Measurements from ENCODE around the gene EPS8L2. TPM values are rescaled to one million over a fixed set of nuclear protein-coding genes. Genes with fewer than 3 reads are reported as not detected.

The EPS8L2 gene
- total and polyA plus RNA-seq, 4 donors: 24.4 to 138 (median 62.7) TPM

DNA sequence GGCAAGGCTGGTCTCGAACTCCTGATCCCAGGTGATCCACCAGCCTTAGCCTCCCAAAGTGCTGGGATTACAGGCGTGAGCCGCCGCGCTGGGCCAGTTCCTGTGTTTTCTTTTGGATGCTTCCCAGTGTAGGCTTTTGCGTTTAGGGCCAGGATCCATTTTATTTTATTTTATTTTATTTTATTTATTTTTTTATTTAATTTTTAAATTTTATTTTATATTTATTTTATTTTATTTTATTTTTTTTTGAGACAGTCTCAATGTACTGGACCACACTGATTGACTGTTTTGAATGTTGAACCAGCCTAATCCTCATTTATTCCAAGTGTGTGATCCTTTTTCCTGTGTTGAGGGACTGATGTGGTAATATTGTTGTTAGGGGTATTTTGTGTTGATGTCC lies 8.4 kb downstream of the EPS8L2 start:
- Histone ChIP-seq H3K27ac (ENCODE audit: low read depth in 1 of 2, low read length in 2 of 2) (no peak overlapping the region), H3K4me3 (ENCODE audit: low read depth in 1 of 3, low read length in 3 of 3) (no peak overlapping the region), H3K36me3 (ENCODE audit: control insufficient read depth in 4 of 4, insufficient read depth in 3 of 4, low read depth in 1 of 4, low read length in 3 of 4) (peaks cover 0 to 4% (median 2%) of the 10 kb centered on the region in 4 donors), H3K9ac (ENCODE audit: low read depth in 1 of 2, low read length in 2 of 2) (no peak overlapping the region), H3K9me3 (ENCODE audit: control insufficient read depth in 4 of 4, low read length in 3 of 4) (no peaks in the 10 kb centered on the region), H3K4me1 (ENCODE audit: control insufficient read depth in 4 of 4, insufficient read depth in 4 of 4, low read length in 3 of 4) (peaks cover 12 to 32% (median 29%) of the 10 kb centered on the region in 4 donors), H3K27me3 (ENCODE audit: control insufficient read depth in 4 of 4, insufficient read depth in 4 of 4, low read length in 3 of 4) (no peaks in the 10 kb centered on the region)
- no peak for TF ChIP-seq HNF4G (IDR thresholded peaks at IDR 0.05)
- no peak for TF ChIP-seq RXRA (IDR thresholded peaks at IDR 0.05)
- TF ChIP-seq, protein P1, sequence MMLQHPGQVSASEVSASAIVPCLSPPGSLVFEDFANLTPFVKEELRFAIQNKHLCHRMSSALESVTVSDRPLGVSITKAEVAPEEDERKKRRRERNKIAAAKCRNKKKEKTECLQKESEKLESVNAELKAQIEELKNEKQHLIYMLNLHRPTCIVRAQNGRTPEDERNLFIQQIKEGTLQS (IDR thresholded peaks at IDR 0.05): no peak
- no peak for TF ChIP-seq FOXA1 (IDR thresholded peaks at IDR 0.05)
- no peak for TF ChIP-seq FOXA2 (IDR thresholded peaks at IDR 0.05)
- TF ChIP-seq MAX (IDR thresholded peaks at IDR 0.05): no peak
- TF ChIP-seq GABPA (IDR thresholded peaks at IDR 0.05 in 1 of 2, conservative IDR thresholded peaks at IDR 0.05 in 1 of 2): no peak
- TF ChIP-seq EGR1 (IDR thresholded peaks at IDR 0.05; ENCODE audit: low read depth in 2 of 2): no peak
- TF ChIP-seq NR2F2 (IDR thresholded peaks at IDR 0.05): no peak
- TF ChIP-seq, protein P2, sequence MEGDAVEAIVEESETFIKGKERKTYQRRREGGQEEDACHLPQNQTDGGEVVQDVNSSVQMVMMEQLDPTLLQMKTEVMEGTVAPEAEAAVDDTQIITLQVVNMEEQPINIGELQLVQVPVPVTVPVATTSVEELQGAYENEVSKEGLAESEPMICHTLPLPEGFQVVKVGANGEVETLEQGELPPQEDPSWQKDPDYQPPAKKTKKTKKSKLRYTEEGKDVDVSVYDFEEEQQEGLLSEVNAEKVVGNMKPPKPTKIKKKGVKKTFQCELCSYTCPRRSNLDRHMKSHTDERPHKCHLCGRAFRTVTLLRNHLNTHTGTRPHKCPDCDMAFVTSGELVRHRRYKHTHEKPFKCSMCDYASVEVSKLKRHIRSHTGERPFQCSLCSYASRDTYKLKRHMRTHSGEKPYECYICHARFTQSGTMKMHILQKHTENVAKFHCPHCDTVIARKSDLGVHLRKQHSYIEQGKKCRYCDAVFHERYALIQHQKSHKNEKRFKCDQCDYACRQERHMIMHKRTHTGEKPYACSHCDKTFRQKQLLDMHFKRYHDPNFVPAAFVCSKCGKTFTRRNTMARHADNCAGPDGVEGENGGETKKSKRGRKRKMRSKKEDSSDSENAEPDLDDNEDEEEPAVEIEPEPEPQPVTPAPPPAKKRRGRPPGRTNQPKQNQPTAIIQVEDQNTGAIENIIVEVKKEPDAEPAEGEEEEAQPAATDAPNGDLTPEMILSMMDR (IDR thresholded peaks at IDR 0.05; ENCODE audit: low read depth, low read length, missing input control): no peak
- no peak for TF ChIP-seq JUND (IDR thresholded peaks at IDR 0.05)
- no peak for TF ChIP-seq HNF4A (conservative IDR thresholded peaks at IDR 0.05)
- TF ChIP-seq YY1 (IDR thresholded peaks at IDR 0.05): no peak
- TF ChIP-seq RAD21 (IDR thresholded peaks at IDR 0.05): no peak
- no peak for TF ChIP-seq SP1 (IDR thresholded peaks at IDR 0.05)
- no peak for TF ChIP-seq REST (IDR thresholded peaks at IDR 0.05)
- TF ChIP-seq TAF1 (conservative IDR thresholded peaks at IDR 0.05): no peak
- TF ChIP-seq, protein P3, sequence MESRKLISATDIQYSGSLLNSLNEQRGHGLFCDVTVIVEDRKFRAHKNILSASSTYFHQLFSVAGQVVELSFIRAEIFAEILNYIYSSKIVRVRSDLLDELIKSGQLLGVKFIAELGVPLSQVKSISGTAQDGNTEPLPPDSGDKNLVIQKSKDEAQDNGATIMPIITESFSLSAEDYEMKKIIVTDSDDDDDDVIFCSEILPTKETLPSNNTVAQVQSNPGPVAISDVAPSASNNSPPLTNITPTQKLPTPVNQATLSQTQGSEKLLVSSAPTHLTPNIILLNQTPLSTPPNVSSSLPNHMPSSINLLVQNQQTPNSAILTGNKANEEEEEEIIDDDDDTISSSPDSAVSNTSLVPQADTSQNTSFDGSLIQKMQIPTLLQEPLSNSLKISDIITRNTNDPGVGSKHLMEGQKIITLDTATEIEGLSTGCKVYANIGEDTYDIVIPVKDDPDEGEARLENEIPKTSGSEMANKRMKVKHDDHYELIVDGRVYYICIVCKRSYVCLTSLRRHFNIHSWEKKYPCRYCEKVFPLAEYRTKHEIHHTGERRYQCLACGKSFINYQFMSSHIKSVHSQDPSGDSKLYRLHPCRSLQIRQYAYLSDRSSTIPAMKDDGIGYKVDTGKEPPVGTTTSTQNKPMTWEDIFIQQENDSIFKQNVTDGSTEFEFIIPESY (IDR thresholded peaks at IDR 0.05): no peak
- no peak for DNase-seq (ENCODE audit: low spot score)
- WGBS: 98% methylated on average over 6 of the region's 6 CpGs
